ENCODE data around the gene PHACTR3. TPM values are rescaled to one million over a fixed set of nuclear protein-coding genes. Genes with fewer than 3 reads are reported as not detected.

PHACTR3 gene
- total and polyA plus RNA-seq, 2 of the 8 experiments (the other 6 are each of a cell fraction or from before 2014, with no cell fraction given), result 0.05 to 0.13 TPM

GRCh38 chr20:59822291-59823029 is 218.1 kb downstream of the PHACTR3 start:
- Histone ChIP-seq H2BK20ac (ENCODE audit: low read length) (no peak overlapping the region), H3K27me3 (replicated peaks in 1 of 4; ENCODE audit: control insufficient read depth in 3 of 4, extremely low read depth in 1 of 4, insufficient read depth in 3 of 4, low read length in 3 of 4) (no peaks in the 10 kb centered on the region; a peak in 1 of 7 replicates), H3K18ac (ENCODE audit: extremely low read depth, low read length) (no peak overlapping the region), H3K9ac (replicated peaks in 1 of 4; ENCODE audit: extremely low read depth in 1 of 4, low read depth in 3 of 4, low read length in 3 of 4) (no peak overlapping the region), H4K5ac (ENCODE audit: insufficient read length, low read depth, low read length) (no peak overlapping the region), H3K4me1 (replicated peaks in 1 of 4; ENCODE audit: control insufficient read depth in 3 of 4, insufficient read depth in 4 of 4, low read length in 3 of 4) (peaks cover 0 to 7% (median 0%) of the 10 kb centered on the region in 4 experiments; a peak in 1 of 7 replicates), H3K79me2 (ENCODE audit: control insufficient read depth in 1 of 2, insufficient read depth in 2 of 2, low read length in 2 of 2) (no peaks in the 10 kb centered on the region), H3K23ac (ENCODE audit: insufficient read length) (no peak overlapping the region), H3K4me2 (ENCODE audit: insufficient read depth in 1 of 2, low read depth in 2 of 2, low read length in 2 of 2) (no peak overlapping the region), H3K56ac (replicated peaks; ENCODE audit: insufficient read length, low read depth, low read length) (no peak overlapping the region), H2BK5ac (ENCODE audit: low read depth, low read length) (no peak overlapping the region), H3K36me3 (ENCODE audit: control insufficient read depth in 2 of 4, insufficient read depth in 4 of 4, low read length in 3 of 4) (no peaks in the 10 kb centered on the region; a peak in 1 of 8 replicates), H2AFZ (ENCODE audit: low read length) (no peak overlapping the region), H3K79me1 (ENCODE audit: low read depth, low read length) (no peaks in the 10 kb centered on the region), H2BK120ac (replicated peaks; ENCODE audit: low read depth, low read length) (no peak overlapping the region), H4K91ac (replicated peaks; ENCODE audit: insufficient read length, low read length) (no peak overlapping the region), H3K14ac (ENCODE audit: insufficient read length) (no peak overlapping the region), H3K23me2 (ENCODE audit: low read depth, low read length) (no peaks in the 10 kb centered on the region), H2BK15ac (ENCODE audit: low read length) (no peak overlapping the region), H2AK5ac (ENCODE audit: low read depth, low read length) (no peak overlapping the region), H3K27ac (ENCODE audit: low read depth, low read length) (no peak overlapping the region), H3K4me3 (ENCODE audit: extremely low read depth in 1 of 4, insufficient read depth in 2 of 4, low read depth in 3 of 4, low read length in 4 of 4) (no peak overlapping the region), H4K8ac (ENCODE audit: extremely low read depth, insufficient read depth, low read length) (no peak overlapping the region), H3K4ac (replicated peaks; ENCODE audit: insufficient read length, low read depth, low read length) (no peak overlapping the region), H3K9me3 (ENCODE audit: insufficient read depth in 2 of 2, low read depth in 1 of 2, low read length in 1 of 2) (peaks cover 89 to 98% of the 10 kb centered on the region in 2 experiments), H4K20me1 (replicated peaks in 1 of 2; ENCODE audit: control insufficient read depth in 1 of 2, insufficient read depth in 2 of 2, low read length in 2 of 2) (peaks cover 0 to 1% of the 10 kb centered on the region in 2 experiments), H2BK12ac (ENCODE audit: low read depth, low read length) (no peak overlapping the region)
- FAIRE-seq, result no peak
- POLR2A ChIA-PET (ENCODE audit: partially characterized antibody), result no interaction called here
- TF ChIP-seq CBX5 (IDR thresholded peaks at IDR 0.05; ENCODE audit: low read depth, low read length) (no peak), JUND (IDR thresholded peaks at IDR 0.05; ENCODE audit: low read length) (no peak), MAX (IDR thresholded peaks at IDR 0.05) (no peak), BACH1 (IDR thresholded peaks at IDR 0.05; ENCODE audit: low read length) (no peak), GTF2F1 (IDR thresholded peaks at IDR 0.05; ENCODE audit: borderline replicate concordance, low read depth, low read length) (no peak)
- peak in 1 of 2 experiments; percentile 41 for DNase-seq (ENCODE audit: low read depth in 1 of 2, low spot score in 2 of 2)
- 84% methylated on average over 18 of the region's 21 CpGs; no CpG with 5 or more reads in 1 of the 2 experiments for WGBS, 2 experiments (ENCODE audit: extremely low coverage in 1 of 2, insufficient coverage in 1 of 2, insufficient read length in 1 of 2, insufficient replicate concordance in 2 of 2, low coverage in 1 of 2, low lambda C conversion rate in 2 of 2, missing lambda C conversion rate in 1 of 2)
- CTCF ChIA-PET (ENCODE audit: partially characterized antibody), result no interaction called here
